ENCODE results near the gene OR12D1.

DNA sequence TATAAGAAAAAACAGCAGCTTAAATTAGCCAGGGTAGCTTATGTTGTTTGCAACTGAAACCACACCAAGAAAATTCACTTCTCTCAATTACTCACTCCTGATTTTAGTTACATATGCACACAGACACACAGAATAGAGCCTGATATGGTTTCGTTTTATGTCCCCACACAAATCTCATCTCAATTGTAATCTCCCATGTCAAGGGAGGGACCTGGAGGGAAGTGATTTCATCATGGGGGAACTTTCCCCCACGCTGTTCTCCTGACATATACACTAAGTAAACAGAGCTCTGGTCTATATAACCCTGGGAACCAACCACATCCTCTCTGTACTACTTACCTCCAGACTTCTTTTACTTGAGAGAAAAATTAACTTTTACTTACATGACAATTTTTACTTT, 9.8 kb downstream of the OR12D1 start:
- no peak for TF ChIP-seq EZH2 (IDR thresholded peaks at IDR 0.05; ENCODE audit: insufficient read depth, poor library complexity, severe bottlenecking)
- no peak for TF ChIP-seq EZH2phosphoT487 (IDR thresholded peaks at IDR 0.05; ENCODE audit: insufficient read depth, low read depth)

Measured in GM23248 (cell line).